K562 (cell line): ENCODE results near the gene SYT3. TPM values are rescaled to one million over a fixed set of nuclear protein-coding genes. Genes with fewer than 3 reads are reported as not detected.

Source experiments
- ATAC-seq: fragments of 200-7000 bp; cut with Tn5 transposase; 3 replicates; pipeline ENCODE4 v1.9.1; 2020; ENCODE audit warnings: moderate library complexity
- BruUV-seq: library from RNA; stranded (reverse); fragments of 400-500 nt; replicated peaks from 2 replicates; lab custom pipeline; 2021; lab: Mats Ljungman, UMichigan
- CTCF ChIA-PET: fragments of 300-600 bp; formaldehyde crosslinking; extraction: SDS; loops from one replicate; lab custom pipeline; 2021; ENCODE audit warnings: low intra/inter-chr PET ratio; lab: Yijun Ruan, JAX
- POLR2A ChIA-PET: fragments of 300-600, 350-650 bp; sonication (Branson Sonifier 250); formaldehyde crosslinking; extraction: SDS; loops from one replicate; lab custom pipeline; 2021; ENCODE audit warnings: antibody characterized with exemption, inconsistent platforms; lab: Yijun Ruan, JAX
- DNase-seq, 4 experiments: peaks; one replicate each; pipeline versions ENCODE4 v3.0.0 to v3.0.0-alpha.2; 2011 to 2018; ENCODE audit warnings: low spot score in 3 of 4, mixed read lengths in 3 of 4; ENCODE audit errors: extremely low read depth in 1 of 4
- FAIRE-seq: peaks from 2 replicates; lab custom pipeline; 2011; peaks lifted over from hg19 to GRCh38; lab: Jason Lieb, UNC
- H2AFZ ChIP-seq: 2 replicates; pipeline ENCODE4 v1.6.0; 2011; ENCODE audit warnings: low read depth, low read length, control low read depth, inconsistent platforms
- H3K27ac ChIP-seq: fragments of 200-600 bp; 3 replicates; pipeline ENCODE4 v1.8.0; 2011; ENCODE audit warnings: low read depth, mild to moderate bottlenecking, control low read depth, inconsistent platforms, low read length, moderate library complexity, mixed read lengths; ENCODE audit errors: extremely low read depth
- H3K27me3 ChIP-seq, 2 experiments: fragments of 300-600 bp in 1 of 2; 2 replicates in 1 of 2; 3 replicates in 1 of 2; pipeline versions ENCODE4 v1.6.0 to v1.8.0; 2011; ENCODE audit warnings: inconsistent platforms in 2 of 2, low read length in 2 of 2, mild to moderate bottlenecking in 1 of 2, mixed read lengths in 1 of 2, moderate library complexity in 1 of 2; ENCODE audit not compliant: control insufficient read depth in 2 of 2, insufficient read depth in 2 of 2
- H3K36me3 ChIP-seq: fragments of 300-600 bp; 3 replicates; pipeline ENCODE4 v1.8.0; 2011; ENCODE audit warnings: mild to moderate bottlenecking, low read length, inconsistent platforms; ENCODE audit not compliant: control insufficient read depth, insufficient read depth
- H3K4me1 ChIP-seq, 2 experiments: fragments of 200-600 bp in 1 of 2; replicated peaks in 1 of 2; 2 replicates in 1 of 2; 3 replicates in 1 of 2; pipeline versions ENCODE4 v1.5.1 to v1.8.0; 2011; ENCODE audit warnings: inconsistent platforms in 2 of 2, low read length in 2 of 2, mild to moderate bottlenecking in 1 of 2, mixed read lengths in 1 of 2, moderate library complexity in 1 of 2; ENCODE audit not compliant: control insufficient read depth in 2 of 2, insufficient read depth in 2 of 2
- H3K4me2 ChIP-seq: 2 replicates; pipeline ENCODE4 v1.6.1; 2011; ENCODE audit warnings: low read length, control low read depth, inconsistent platforms, mixed read lengths; ENCODE audit not compliant: insufficient read depth
- H3K4me3 ChIP-seq: fragments of 200-600 bp; sonication (generic), shearing (Covaris generic); 2 replicates; pipeline ENCODE4 v1.5.1; 2016; ENCODE audit warnings: control low read depth, inconsistent platforms
- H3K79me2 ChIP-seq: fragments of 200-600 bp; 3 replicates; pipeline ENCODE4 v1.8.0; 2011; ENCODE audit warnings: low read length, inconsistent platforms; ENCODE audit not compliant: control insufficient read depth, insufficient read depth
- H3K9ac ChIP-seq, 2 experiments: 2 replicates each; pipeline versions ENCODE4 v1.6.0 to v1.6.1; 2011; ENCODE audit warnings: low read depth in 2 of 2, low read length in 2 of 2, control low read depth in 1 of 2, inconsistent platforms in 1 of 2, mild to moderate bottlenecking in 1 of 2, mixed read lengths in 1 of 2; ENCODE audit not compliant: insufficient read depth in 1 of 2
- H3K9me1 ChIP-seq: one replicate; pipeline ENCODE4 v1.6.0; 2011; ENCODE audit warnings: inconsistent platforms, mild to moderate bottlenecking, low read length, moderate library complexity; ENCODE audit not compliant: control insufficient read depth, insufficient read depth
- H3K9me3 ChIP-seq: replicated peaks from 2 replicates; pipeline ENCODE4 v1.5.1; 2011; ENCODE audit warnings: low read depth, low read length, inconsistent platforms; ENCODE audit not compliant: control insufficient read depth, insufficient read depth
- H4K20me1 ChIP-seq: replicated peaks from 2 replicates; pipeline ENCODE4 v1.6.1; 2011; ENCODE audit warnings: low read length, inconsistent platforms, mixed read lengths; ENCODE audit not compliant: control insufficient read depth, insufficient read depth
- ZNF232 ChIP-seq: sonication (generic); formaldehyde crosslinking; IDR thresholded peaks from 2 replicates; pipeline ENCODE4 v1.8.0; 2022; ENCODE audit warnings: mild to moderate bottlenecking, missing genetic modification reagents
- WGBS: fragments of 100-300 bp; shearing (Covaris generic); methylation state at CpG from one replicate; pipeline ENCODE4 v1.1.6; 2016; ENCODE audit warnings: low coverage, mixed read lengths; ENCODE audit not compliant: insufficient coverage; ENCODE audit errors: missing lambda C conversion rate; 5-methylcytosine and 5-hydroxymethylcytosine counted together
- in situ Hi-C: fragments of 300-500 bp; cut with MboI; formaldehyde crosslinking; loops from 4 replicates; pipeline ENCODE4 v1.15.0; 2018; ENCODE audit warnings: inconsistent platforms, mixed read lengths
- intact Hi-C: fragments of 100-400 bp; cut with micrococcal nuclease; formaldehyde crosslinking; loops from 2 replicates; pipeline ENCODE4 v1.14.2; 2022
- polyA plus RNA-seq, 8 experiments: library from polyadenylated mRNA; depleted of rRNA in 4 of 8; stranded (reverse) in 5 of 8; unstranded in 3 of 8; fragments of >200 nt; fragmentation: Nextera tagmentation in 2 of 8; fragmentation: Illumina TruSeq in 1 of 8; extraction: Ambion mirVana in 2 of 8; extraction: Trizol in 1 of 8; gene quantifications; 2 replicates each; pipeline versions ENCODE4 v1.2.1 to v1.2.3, GENCODE V29; 2011 to 2014; ENCODE audit warnings: inconsistent platforms in 1 of 8, missing spikeins in 1 of 8
- total RNA-seq, 7 experiments: library from RNA; depleted of rRNA in 6 of 7; stranded (reverse); fragments of >200 nt in 6 of 7; fragmentation: Illumina TruSeq in 2 of 7; extraction: Trizol in 2 of 7; gene quantifications; 2 replicates each; pipeline versions ENCODE4 v1.2.1 to v1.2.3, GENCODE V29; 2011 to 2021; ENCODE audit warnings: low replicate concordance in 1 of 7
- TF ChIP-seq, protein P1 (sequence below), 3 experiments: IDR thresholded peaks in 2 of 3; conservative IDR thresholded peaks in 1 of 3; 2 replicates each; pipeline ENCODE4 v1.5.1; 2011 to 2012; ENCODE audit warnings: low read length in 3 of 3, mild to moderate bottlenecking in 3 of 3, control low read depth in 2 of 3, improper control_type of control experiment in 1 of 3, inconsistent platforms in 1 of 3, low read depth in 1 of 3, mixed read lengths in 1 of 3, moderate library complexity in 1 of 3; ENCODE audit not compliant: insufficient read depth in 2 of 3

SYT3 gene
- total and polyA plus RNA-seq, 9 of the 15 experiments (the other 6 are each of a cell fraction or from before 2014, with no cell fraction given), result 0.36 to 2.0 (median 0.54) TPM; not detected in 2

DNA sequence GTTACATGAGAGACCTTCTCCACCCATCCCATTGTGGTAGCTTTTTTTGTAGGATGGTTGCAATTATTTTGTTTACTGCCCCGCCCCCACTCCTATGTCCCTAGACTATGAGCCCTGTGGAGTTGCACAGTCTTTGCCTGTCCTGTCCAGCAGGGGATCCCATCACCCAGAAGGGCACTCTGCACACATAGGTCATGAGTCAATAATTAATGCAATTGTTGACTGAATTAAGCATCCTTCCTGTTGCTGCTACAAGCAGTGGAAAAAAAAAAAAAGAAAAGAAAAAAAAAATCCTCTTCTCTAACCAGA, 23.8 kb upstream of the SYT3 start:
- TF ChIP-seq ZNF232 (CRISPR knock-in tag), result no peak
- TF ChIP-seq, protein P1, sequence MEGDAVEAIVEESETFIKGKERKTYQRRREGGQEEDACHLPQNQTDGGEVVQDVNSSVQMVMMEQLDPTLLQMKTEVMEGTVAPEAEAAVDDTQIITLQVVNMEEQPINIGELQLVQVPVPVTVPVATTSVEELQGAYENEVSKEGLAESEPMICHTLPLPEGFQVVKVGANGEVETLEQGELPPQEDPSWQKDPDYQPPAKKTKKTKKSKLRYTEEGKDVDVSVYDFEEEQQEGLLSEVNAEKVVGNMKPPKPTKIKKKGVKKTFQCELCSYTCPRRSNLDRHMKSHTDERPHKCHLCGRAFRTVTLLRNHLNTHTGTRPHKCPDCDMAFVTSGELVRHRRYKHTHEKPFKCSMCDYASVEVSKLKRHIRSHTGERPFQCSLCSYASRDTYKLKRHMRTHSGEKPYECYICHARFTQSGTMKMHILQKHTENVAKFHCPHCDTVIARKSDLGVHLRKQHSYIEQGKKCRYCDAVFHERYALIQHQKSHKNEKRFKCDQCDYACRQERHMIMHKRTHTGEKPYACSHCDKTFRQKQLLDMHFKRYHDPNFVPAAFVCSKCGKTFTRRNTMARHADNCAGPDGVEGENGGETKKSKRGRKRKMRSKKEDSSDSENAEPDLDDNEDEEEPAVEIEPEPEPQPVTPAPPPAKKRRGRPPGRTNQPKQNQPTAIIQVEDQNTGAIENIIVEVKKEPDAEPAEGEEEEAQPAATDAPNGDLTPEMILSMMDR (IDR thresholded peaks at IDR 0.05 in 2 of 3, conservative IDR thresholded peaks at IDR 0.05 in 1 of 3; ENCODE audit: insufficient read depth in 2 of 3, low read depth in 1 of 3, low read length in 3 of 3), result peak; percentile 26 to 42 (median 42); a peak in 5 of 6 replicates
- TF ChIP-seq, all 486 proteins: peak for 1
- peaks cover 9% of the 10 kb centered on the region for H3K9me3 ChIP-seq
- DNase-seq (peak in 3 of 4 experiments; percentile 41 to 60 (median 54)), ATAC-seq (no peak), FAIRE-seq (no peak)
- no peaks in the 10 kb centered on the region for H3K36me3 ChIP-seq
- H3K27ac ChIP-seq, result no peak overlapping the region
- peaks cover 3% of the 10 kb centered on the region; the same call in 1 of the 2 replicates for H4K20me1 ChIP-seq
- CTCF ChIA-PET, result interaction anchor here (0.6 to 0.8 kb wide), 2 partner anchors 107 to 217 kb away, joined by 3 to 5 read pairs; no protein-coding TSS in a partner anchor
- peaks cover 6% of the 10 kb centered on the region; the same call in 2 of the 3 replicates for H3K79me2 ChIP-seq
- no TSS peak for BruUV-seq
- in situ Hi-C loops (no loop called here), intact Hi-C loops (no loop called here)
- no peak overlapping the region for H3K4me3 ChIP-seq
- H3K9me1 ChIP-seq, result no peaks in the 10 kb centered on the region
- peaks cover 0 to 55% of the 10 kb centered on the region in 2 experiments; a peak in 4 of 5 replicates for H3K4me1 ChIP-seq
- H2AFZ ChIP-seq, result no peak overlapping the region
- WGBS, result 44% methylated on average over 1 of the region's 1 CpG
- POLR2A ChIA-PET, result interaction anchor here (0.7 kb wide), 1 partner anchor 153 kb away, joined by 3 read pairs; no protein-coding TSS in a partner anchor
- H3K27me3 ChIP-seq, result peaks cover 0 to 5% of the 10 kb centered on the region in 2 experiments; a peak in 2 of 5 replicates
- H3K9ac ChIP-seq, result no peak overlapping the region
- no peak overlapping the region for H3K4me2 ChIP-seq
